GM19240 (cell line): ENCODE results near the gene ALDOA.
"Not testable (repeated sequence)": the region's sequence is repeated elsewhere in the genome, so short reads cannot be mapped to it uniquely, and the experiment has no call there.

Experiments used
- DNase-seq: peaks from one replicate; pipeline ENCODE4 v3.0.0; 2011; ENCODE audit warnings: low spot score; ENCODE audit not compliant: insufficient read length

Gene ALDOA

DNA sequence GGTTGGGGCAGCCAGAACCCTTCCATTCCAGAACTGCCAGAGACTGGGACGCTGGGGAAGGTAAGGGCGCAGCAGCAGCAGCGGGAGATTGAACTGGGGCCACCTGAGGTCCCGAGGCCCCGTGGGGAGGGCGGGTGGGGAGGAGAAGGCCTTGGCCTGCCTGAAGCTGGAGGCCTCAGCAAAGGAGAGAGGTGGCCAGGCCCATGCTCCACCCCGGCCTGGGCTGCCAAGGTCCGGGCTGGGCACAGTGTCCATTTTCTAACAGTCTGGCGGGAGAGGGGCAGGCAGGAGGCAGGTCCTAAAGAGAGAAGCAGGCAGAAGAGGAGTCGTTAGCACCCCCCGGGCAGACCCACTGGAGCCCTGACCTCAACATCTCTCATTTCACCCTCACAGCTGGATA, 48.9 kb downstream of the ALDOA start:
- DNase-seq, result no peak

DNA sequence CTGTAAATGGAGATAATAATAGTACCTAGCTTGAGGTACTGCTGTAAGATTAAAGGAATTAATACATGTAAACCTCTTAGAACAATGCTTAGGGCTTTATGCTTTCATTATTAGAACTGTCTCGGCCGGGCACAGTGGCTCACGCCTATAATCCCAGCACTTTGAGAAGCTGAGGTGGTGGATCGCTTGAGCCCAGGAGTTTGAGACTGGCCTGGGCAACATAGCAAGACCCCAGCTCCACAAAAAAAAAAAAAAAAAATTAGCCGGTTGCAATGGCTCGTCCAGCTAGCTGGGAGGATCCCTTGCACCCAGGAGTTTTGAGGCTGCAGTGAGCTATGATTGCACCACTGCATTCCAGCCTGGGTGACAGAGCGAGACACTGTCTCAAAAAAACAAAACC, 49.3 kb downstream of the ALDOA start:
- not testable (repeated sequence) for DNase-seq

DNA sequence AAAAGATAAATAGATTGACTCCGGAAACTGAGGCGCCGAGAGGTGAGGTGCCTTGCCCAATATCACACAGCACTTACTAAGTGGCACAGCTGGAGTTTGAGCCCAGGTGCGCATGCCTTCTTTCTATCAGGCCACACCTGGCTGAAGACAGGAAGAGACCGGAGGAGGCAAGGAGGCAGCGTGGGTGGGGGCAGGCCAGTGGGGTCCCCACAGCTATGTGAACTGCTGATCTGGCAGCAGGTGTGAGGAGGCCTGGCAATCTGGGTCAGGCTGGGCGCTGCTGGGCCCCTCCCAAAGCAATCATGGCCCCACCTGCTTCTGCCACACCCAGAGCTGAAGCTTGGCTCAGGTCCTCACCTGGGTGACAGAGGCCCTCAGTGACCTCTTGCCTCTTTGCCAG, 49.7 kb downstream of the ALDOA start:
- DNase-seq, result no peak

DNA sequence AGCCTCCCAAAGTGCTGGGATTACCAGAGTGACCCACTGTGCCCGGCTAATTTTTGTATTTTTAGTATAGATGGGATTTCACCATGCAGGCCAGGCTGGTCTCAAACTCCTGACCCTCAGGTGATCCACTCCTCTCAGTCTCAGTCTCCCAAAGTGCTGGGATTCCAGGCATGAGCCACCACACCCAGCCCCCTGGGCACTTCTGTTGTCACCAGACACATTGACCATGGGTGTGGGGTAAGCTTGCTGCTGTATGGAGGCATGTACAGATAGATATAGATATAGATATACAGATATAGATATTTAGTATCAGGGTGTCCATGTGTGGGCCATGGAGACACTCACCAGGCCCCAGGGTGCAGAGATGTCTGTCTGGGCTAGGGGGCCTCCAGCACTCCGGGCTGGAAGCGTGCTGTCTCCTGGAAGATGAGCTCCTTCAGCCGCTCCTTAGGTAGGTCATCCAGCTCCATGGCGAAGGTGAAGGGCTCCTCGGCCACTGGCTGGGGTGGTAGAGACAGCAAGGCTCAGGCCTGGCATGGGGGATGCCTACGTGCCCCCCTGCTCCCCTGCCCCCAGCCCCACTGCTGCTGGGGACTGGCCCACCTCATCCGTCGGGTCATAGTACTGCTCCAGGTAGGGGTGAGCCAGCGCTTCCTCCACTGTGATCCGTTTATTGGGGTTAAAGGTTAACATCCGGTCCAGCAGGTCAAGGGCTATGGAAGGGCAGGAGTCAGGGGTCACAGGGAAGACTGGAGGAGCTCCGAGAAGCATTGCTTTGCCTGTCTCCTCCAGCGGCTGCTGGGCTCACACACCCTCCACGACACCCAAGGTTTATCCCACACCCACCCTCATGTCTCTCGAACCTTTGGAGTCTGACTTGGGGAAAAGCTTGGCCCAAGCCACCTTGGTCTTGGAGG, 51.0 kb downstream of the ALDOA start:
- no peak for DNase-seq

DNA sequence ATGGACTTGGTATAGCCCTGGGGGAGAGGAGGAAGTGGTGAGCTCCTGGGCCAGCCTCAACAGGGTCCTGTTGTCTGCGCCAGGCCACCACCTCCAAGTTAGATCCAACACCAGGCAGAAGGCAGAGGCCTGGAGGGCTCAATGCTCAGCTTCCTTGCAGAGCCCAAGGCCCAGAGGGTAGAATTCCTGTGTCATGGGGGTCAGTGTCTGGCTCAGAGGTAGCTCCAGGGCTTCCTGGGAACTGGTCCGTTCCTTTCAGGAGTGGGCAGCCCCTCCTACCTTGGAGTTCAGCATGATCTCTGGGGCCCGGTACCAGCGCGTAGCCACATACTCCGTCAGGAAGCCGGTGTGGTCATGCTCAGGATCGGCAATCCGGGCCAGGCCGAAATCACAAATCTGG, 52.2 kb downstream of the ALDOA start:
- no peak for DNase-seq

DNA sequence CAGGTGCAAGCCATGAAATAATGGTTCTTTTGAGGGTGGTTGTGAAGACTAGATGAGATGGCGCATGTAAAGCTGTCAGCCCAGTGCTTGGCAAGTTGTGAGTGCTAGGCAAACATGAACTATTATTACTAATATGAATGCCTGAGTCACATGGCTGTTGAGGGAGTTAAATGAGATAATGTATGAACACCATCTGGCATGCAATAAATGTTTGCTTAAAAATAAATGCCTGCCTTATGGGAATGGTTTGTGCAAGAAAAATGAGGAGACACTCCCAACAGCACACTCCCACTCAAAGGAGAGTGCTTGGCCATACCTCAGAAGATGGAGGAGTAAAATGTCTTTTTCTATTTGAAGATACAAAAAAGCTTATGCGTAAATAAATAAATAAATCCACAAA, 53.9 kb downstream of the ALDOA start:
- no peak for DNase-seq
